GM12872 (cell line): ENCODE results near the gene FOXS1.

Source experiments
- CTCF ChIP-seq: IDR thresholded peaks from 3 replicates; pipeline ENCODE4 v1.5.1; 2011; ENCODE audit warnings: low read depth, mild to moderate bottlenecking, low read length, moderate library complexity; ENCODE audit not compliant: insufficient read depth

FOXS1 gene

GRCh38 chr20:31845300-31845863 lies at the start of gene FOXS1:
FOXS1 (minus strand) TSS chr20:31845604; CDS start chr20:31845542, 62 bp downstream.
- TF ChIP-seq CTCF, result no peak

- no peak for TF ChIP-seq CTCF
Observed at GRCh38 chr20:31890646-31891045, 45.2 kb upstream of the FOXS1 start.

GRCh38 chr20:31883829-31884228 lies 38.4 kb upstream of the FOXS1 start:
- no peak for TF ChIP-seq CTCF

- no peak for TF ChIP-seq CTCF
Observed at GRCh38 chr20:31881945-31882344, 36.5 kb upstream of the FOXS1 start.

GRCh38 chr20:31879143-31879987 lies 34.0 kb upstream of the FOXS1 start:
- TF ChIP-seq CTCF, result no peak

GRCh38 chr20:31877684-31878083 lies 32.3 kb upstream of the FOXS1 start:
- TF ChIP-seq CTCF, result no peak

GRCh38 chr20:31875671-31876070 lies 30.3 kb upstream of the FOXS1 start:
- TF ChIP-seq CTCF, result no peak
